Activated CD8-positive, alpha-beta memory T cell treated with anti-CD3 and anti-CD28 coated beads, Interleukin-2, amount 10 ng/mL, durations not matched to agents 7 days and 5 days (primary cell): ENCODE data around the gene CILP2. TPM values are rescaled to one million over a fixed set of nuclear protein-coding genes. Genes with fewer than 3 reads are reported as not detected.
A peak's percentile ranks its signal among the peaks of the same experiment; 100 is the strongest.

Experiments
- ATAC-seq: fragments of 150-1000 bp; cut with Tn5 transposase; one replicate; pipeline ENCODE4 v1.10.0; 2021; ENCODE audit warnings: moderate library complexity
- CTCF ChIA-PET: fragments of 350-600 bp; sonication (Branson Sonifier 250); formaldehyde crosslinking; loops from one replicate; lab custom pipeline; 2021; ENCODE audit warnings: antibody characterized with exemption; lab: Charles Lee
- DNase-seq: peaks from one replicate; pipeline ENCODE4 v3.0.0-alpha.2; 2020
- H3K27ac Mint-ChIP-seq: one replicate; pipeline ENCODE4 v1.8.0; 2021; ENCODE audit warnings: mild to moderate bottlenecking, mixed read lengths
- H3K27me3 Mint-ChIP-seq: one replicate; pipeline ENCODE4 v1.8.0; 2021; ENCODE audit warnings: mixed read lengths
- H3K36me3 Mint-ChIP-seq: one replicate; pipeline ENCODE4 v1.8.0; 2021; ENCODE audit warnings: mild to moderate bottlenecking, mixed read lengths
- H3K4me1 Mint-ChIP-seq: one replicate; pipeline ENCODE4 v1.8.0; 2021; ENCODE audit warnings: mixed read lengths
- H3K4me3 Mint-ChIP-seq: one replicate; pipeline ENCODE4 v1.8.0; 2021; ENCODE audit warnings: mild to moderate bottlenecking, moderate library complexity, mixed read lengths
- H3K9me3 Mint-ChIP-seq: one replicate; pipeline ENCODE4 v1.8.0; 2022; ENCODE audit warnings: low read depth, mixed read lengths
- total RNA-seq, 2 experiments: library from RNA; stranded (reverse); gene quantifications; one replicate each; pipeline ENCODE4 v1.2.3, GENCODE V29; 2021

Gene CILP2
- total RNA-seq, 2 experiments from 2014 or later = 0.12 to 0.15 TPM

- Mint-ChIP-seq H3K4me1 (peaks cover 26% of the 10 kb centered on the region), H3K27me3 (no peaks in the 10 kb centered on the region), H3K36me3 (peaks cover 12% of the 10 kb centered on the region), H3K27ac (no peak overlapping the region), H3K9me3 (no peaks in the 10 kb centered on the region), H3K4me3 (no peak overlapping the region)
- CTCF ChIA-PET = interaction anchor here (1.1 to 2.3 kb wide), 2 partner anchors 25 to 48 kb away, joined by 5 to 6 read pairs; no protein-coding TSS in a partner anchor
- ATAC-seq = no peak
- no peak for DNase-seq
These were observed 41.7 kb downstream of the CILP2 start for GRCh38 chr19:19579533-19580361.

- Mint-ChIP-seq H3K27me3 (no peaks in the 10 kb centered on the region), H3K27ac (peak overlapping the region; percentile 15), H3K4me3 (no peak overlapping the region), H3K9me3 (no peaks in the 10 kb centered on the region), H3K4me1 (peaks cover 29% of the 10 kb centered on the region), H3K36me3 (peaks cover 13% of the 10 kb centered on the region)
- ATAC-seq (no peak), DNase-seq (no peak)
- CTCF ChIA-PET = interaction anchor here (0.9 to 1.5 kb wide), 4 partner anchors 26 to 64 kb away, joined by 3 to 5 read pairs (median 3); no protein-coding TSS in a partner anchor
These were observed 42.4 kb downstream of the CILP2 start for GRCh38 chr19:19580418-19580817.

GRCh38 chr19:19581391-19581790, 43.3 kb downstream of the CILP2 start:
- peak overlapping the region; percentile 44 for H3K27ac Mint-ChIP-seq
- ATAC-seq = no peak
- no peak overlapping the region for H3K4me3 Mint-ChIP-seq
- H3K9me3 Mint-ChIP-seq = no peaks in the 10 kb centered on the region
- H3K4me1 Mint-ChIP-seq = peaks cover 38% of the 10 kb centered on the region
- H3K27me3 Mint-ChIP-seq = no peaks in the 10 kb centered on the region
- H3K36me3 Mint-ChIP-seq = peaks cover 10% of the 10 kb centered on the region
- no peak for DNase-seq
- CTCF ChIA-PET = interaction anchor here (1.0 to 1.5 kb wide), 2 partner anchors 27 to 63 kb away, joined by 3 to 4 read pairs; no protein-coding TSS in a partner anchor

- Mint-ChIP-seq H3K36me3 (peaks cover 11% of the 10 kb centered on the region), H3K27ac (peak overlapping the region; percentile 16), H3K4me3 (no peak overlapping the region), H3K9me3 (no peaks in the 10 kb centered on the region), H3K4me1 (peaks cover 38% of the 10 kb centered on the region), H3K27me3 (no peaks in the 10 kb centered on the region)
- ATAC-seq = no peak
- DNase-seq = no peak
- CTCF ChIA-PET = interaction anchor here (1.0 to 2.2 kb wide), 4 partner anchors 14 to 50 kb away, joined by 4 to 8 read pairs (median 7); no protein-coding TSS in a partner anchor
These were observed 44.4 kb downstream of the CILP2 start for GRCh38 chr19:19582471-19582870.

GRCh38 chr19:19584356-19584755, 46.3 kb downstream of the CILP2 start:
- H3K4me1 Mint-ChIP-seq = peaks cover 54% of the 10 kb centered on the region
- no peak for DNase-seq
- no peaks in the 10 kb centered on the region for H3K9me3 Mint-ChIP-seq
- ATAC-seq = no peak
- no peak overlapping the region for H3K4me3 Mint-ChIP-seq
- no peak overlapping the region for H3K27ac Mint-ChIP-seq
- H3K36me3 Mint-ChIP-seq = peaks cover 26% of the 10 kb centered on the region
- no peaks in the 10 kb centered on the region for H3K27me3 Mint-ChIP-seq
- CTCF ChIA-PET = interaction anchor here (0.7 to 2.2 kb wide), 6 partner anchors 15 to 52 kb away, joined by 3 to 8 read pairs (median 6); no protein-coding TSS in a partner anchor

GRCh38 chr19:19587771-19588170, 49.7 kb downstream of the CILP2 start:
- ATAC-seq = no peak
- Mint-ChIP-seq H3K4me3 (no peak overlapping the region), H3K27ac (peak overlapping the region; percentile 92), H3K27me3 (no peaks in the 10 kb centered on the region), H3K36me3 (peaks cover 42% of the 10 kb centered on the region), H3K9me3 (no peaks in the 10 kb centered on the region), H3K4me1 (peaks cover 72% of the 10 kb centered on the region)
- DNase-seq = no peak
- CTCF ChIA-PET = interaction anchor here (0.7 to 1.3 kb wide), 3 partner anchors 33 to 266 kb away, joined by 3 to 4 read pairs (median 3); no protein-coding TSS in a partner anchor

- DNase-seq = no peak
- H3K4me3 Mint-ChIP-seq = peak overlapping the region; percentile 32
- no peak for ATAC-seq
- H3K27me3 Mint-ChIP-seq = no peaks in the 10 kb centered on the region
- H3K36me3 Mint-ChIP-seq = peaks cover 47% of the 10 kb centered on the region
- peak overlapping the region; percentile 92 for H3K27ac Mint-ChIP-seq
- H3K9me3 Mint-ChIP-seq = no peaks in the 10 kb centered on the region
- peaks cover 70% of the 10 kb centered on the region for H3K4me1 Mint-ChIP-seq
- CTCF ChIA-PET = interaction anchor here (1.2 to 1.3 kb wide), 2 partner anchors 34 to 56 kb away, joined by 3 to 4 read pairs; no protein-coding TSS in a partner anchor
These were observed 50.5 kb downstream of the CILP2 start for GRCh38 chr19:19588546-19588945.

GRCh38 chr19:19591133-19591825, 53.2 kb downstream of the CILP2 start:
- ATAC-seq (peak; percentile 91), DNase-seq (peak; percentile 88)
- Mint-ChIP-seq H3K4me3 (peak overlapping the region; percentile 16), H3K4me1 (peaks cover 70% of the 10 kb centered on the region), H3K27me3 (no peaks in the 10 kb centered on the region), H3K9me3 (no peaks in the 10 kb centered on the region), H3K27ac (peak overlapping the region; percentile 92), H3K36me3 (peaks cover 51% of the 10 kb centered on the region)
- CTCF ChIA-PET = interaction anchor here (0.7 to 3.1 kb wide), 9 partner anchors 9 to 71 kb away, joined by 3 to 16 read pairs (median 4); no protein-coding TSS in a partner anchor

- no peak for ATAC-seq
- Mint-ChIP-seq H3K4me3 (no peak overlapping the region), H3K9me3 (no peaks in the 10 kb centered on the region), H3K27ac (peak overlapping the region; percentile 92), H3K36me3 (peaks cover 57% of the 10 kb centered on the region), H3K27me3 (no peaks in the 10 kb centered on the region), H3K4me1 (peaks cover 79% of the 10 kb centered on the region)
- CTCF ChIA-PET = no interaction called here
- no peak for DNase-seq
These were observed 54.6 kb downstream of the CILP2 start for GRCh38 chr19:19592690-19593089.

- H3K36me3 Mint-ChIP-seq = peaks cover 51% of the 10 kb centered on the region
- CTCF ChIA-PET = interaction anchor here (0.6 kb wide), 1 partner anchor 968 kb away, joined by 3 read pairs; no protein-coding TSS in a partner anchor
- H3K4me3 Mint-ChIP-seq = no peak overlapping the region
- no peaks in the 10 kb centered on the region for H3K9me3 Mint-ChIP-seq
- peak overlapping the region; percentile 52 for H3K27ac Mint-ChIP-seq
- DNase-seq (no peak), ATAC-seq (no peak)
- no peaks in the 10 kb centered on the region for H3K27me3 Mint-ChIP-seq
- H3K4me1 Mint-ChIP-seq = peaks cover 79% of the 10 kb centered on the region
These were observed 56.3 kb downstream of the CILP2 start for GRCh38 chr19:19594381-19594780.

GRCh38 chr19:19595171-19595701, 57.2 kb downstream of the CILP2 start:
- Mint-ChIP-seq H3K36me3 (peaks cover 47% of the 10 kb centered on the region), H3K27ac (peak overlapping the region; percentile 82), H3K4me3 (no peak overlapping the region), H3K4me1 (peaks cover 77% of the 10 kb centered on the region), H3K27me3 (no peaks in the 10 kb centered on the region), H3K9me3 (no peaks in the 10 kb centered on the region)
- ATAC-seq (no peak), DNase-seq (no peak)
- CTCF ChIA-PET = no interaction called here
